HFFc6 (cell line): ENCODE measurements around the gene NOVA2. TPM values are rescaled to one million over a fixed set of nuclear protein-coding genes. Genes with fewer than 3 reads are reported as not detected.
A peak's percentile ranks its signal among the peaks of the same experiment; 100 is the strongest.

Experiments used
- DNase-seq: peaks from one replicate; pipeline ENCODE4 v3.0.0-alpha.2; 2018
- H3K27ac Mint-ChIP-seq: 2 replicates; pipeline ENCODE4 v1.8.0; 2020; ENCODE audit warnings: mild to moderate bottlenecking, mixed read lengths
- H3K27me3 Mint-ChIP-seq: 2 replicates; pipeline ENCODE4 v1.8.0; 2021; ENCODE audit warnings: mild to moderate bottlenecking, moderate library complexity, mixed read lengths; ENCODE audit not compliant: insufficient read depth
- H3K36me3 Mint-ChIP-seq: 2 replicates; pipeline ENCODE4 v1.8.0; 2021; ENCODE audit warnings: low read depth, mixed read lengths
- H3K4me1 Mint-ChIP-seq: 2 replicates; pipeline ENCODE4 v1.8.0; 2020; ENCODE audit warnings: low read depth, mixed read lengths
- H3K4me3 Mint-ChIP-seq: 2 replicates; pipeline ENCODE4 v1.8.0; 2020; ENCODE audit warnings: mild to moderate bottlenecking, moderate library complexity, mixed read lengths
- H3K9me3 Mint-ChIP-seq: 2 replicates; pipeline ENCODE4 v1.8.0; 2020; ENCODE audit warnings: mild to moderate bottlenecking, mixed read lengths
- CTCF ChIP-seq: fragments of 200-600 bp; sonication (generic); IDR thresholded peaks from 2 replicates; pipeline ENCODE4 v1.5.0; 2021; ENCODE audit warnings: antibody characterized with exemption, mild to moderate bottlenecking
- total RNA-seq, 6 experiments: library from RNA; stranded (reverse); fragmentation: NEBNext Ultra II Directional; extraction: Animal tissue kit (Norgen Biotek cat#: 25700); gene quantifications; 2 replicates in 1 of 6; 3 replicates in 5 of 6; pipeline ENCODE4 v1.2.3, GENCODE V29; 2021

The NOVA2 gene
- total RNA-seq, 6 experiments from 2014 or later: 0.03 to 0.14 (median 0.10) TPM; not detected in 2

- no peak overlapping the region for H3K4me3 Mint-ChIP-seq
- no peaks in the 10 kb centered on the region; the same call in 1 of the 2 replicates for H3K27me3 Mint-ChIP-seq
- peaks cover 9% of the 10 kb centered on the region; the same call in 1 of the 2 replicates for H3K36me3 Mint-ChIP-seq
- no peaks in the 10 kb centered on the region for H3K4me1 Mint-ChIP-seq
- DNase-seq: peak; percentile 61
- no peak overlapping the region for H3K27ac Mint-ChIP-seq
- H3K9me3 Mint-ChIP-seq: no peaks in the 10 kb centered on the region
- TF ChIP-seq CTCF: peak; percentile 94
Observed at GRCh38 chr19:46009530-46010510, 36.2 kb upstream of the NOVA2 start.

GRCh38 chr19:46006411-46006810 is 32.7 kb upstream of the NOVA2 start:
- no peaks in the 10 kb centered on the region for H3K9me3 Mint-ChIP-seq
- H3K36me3 Mint-ChIP-seq: peaks cover 5% of the 10 kb centered on the region; the same call in 1 of the 2 replicates
- no peak overlapping the region for H3K4me3 Mint-ChIP-seq
- no peak overlapping the region for H3K27ac Mint-ChIP-seq
- no peak for TF ChIP-seq CTCF
- no peaks in the 10 kb centered on the region for H3K4me1 Mint-ChIP-seq
- no peak for DNase-seq
- no peaks in the 10 kb centered on the region; the same call in 1 of the 2 replicates for H3K27me3 Mint-ChIP-seq

- TF ChIP-seq CTCF: no peak
Observed at GRCh38 chr19:46002678-46003275, 29.1 kb upstream of the NOVA2 start.

GRCh38 chr19:46000491-46001246 is 27.0 kb upstream of the NOVA2 start:
- no peak for DNase-seq
- peaks cover 8% of the 10 kb centered on the region for H3K36me3 Mint-ChIP-seq
- no peak overlapping the region for H3K4me3 Mint-ChIP-seq
- H3K27me3 Mint-ChIP-seq: no peaks in the 10 kb centered on the region; the same call in 1 of the 2 replicates
- H3K27ac Mint-ChIP-seq: no peak overlapping the region
- TF ChIP-seq CTCF: no peak
- H3K4me1 Mint-ChIP-seq: peaks cover 15% of the 10 kb centered on the region
- no peaks in the 10 kb centered on the region for H3K9me3 Mint-ChIP-seq

More at GRCh38 chr19:46002678-46003275, 29.1 kb upstream of the NOVA2 start:
- H3K27ac Mint-ChIP-seq: no peak overlapping the region
- H3K4me3 Mint-ChIP-seq: no peak overlapping the region
- no peak for DNase-seq
- H3K4me1 Mint-ChIP-seq: peaks cover 15% of the 10 kb centered on the region
- H3K9me3 Mint-ChIP-seq: no peaks in the 10 kb centered on the region
- H3K27me3 Mint-ChIP-seq: no peaks in the 10 kb centered on the region; the same call in none of the 2 replicates
- peaks cover 5% of the 10 kb centered on the region; the same call in 1 of the 2 replicates for H3K36me3 Mint-ChIP-seq

- Mint-ChIP-seq H3K9me3 (no peaks in the 10 kb centered on the region), H3K36me3 (peaks cover 8% of the 10 kb centered on the region), H3K27me3 (no peaks in the 10 kb centered on the region; the same call in 1 of the 2 replicates), H3K4me1 (peaks cover 15% of the 10 kb centered on the region), H3K27ac (no peak overlapping the region), H3K4me3 (peak overlapping the region; percentile 33; the same call in 1 of the 2 replicates)
- no peak for DNase-seq
- no peak for TF ChIP-seq CTCF
Observed at GRCh38 chr19:45999653-46000121, 26.0 kb upstream of the NOVA2 start.
